Dendritic cell treated with granulocyte-macrophage colony-stimulating factor and Interleukin-4, amounts not matched to agents 40 ng/mL and 50 ng/mL, for 4 days (primary cell): ENCODE results near the gene KLC4.
A peak's percentile ranks its signal among the peaks of the same experiment; 100 is the strongest.
"Not testable (repeated sequence)": the region's sequence is repeated elsewhere in the genome, so short reads cannot be mapped to it uniquely, and the experiment has no call there.

Source experiments
- H3K27ac Mint-ChIP-seq: one replicate; pipeline ENCODE4 v1.8.0; 2022; ENCODE audit warnings: mild to moderate bottlenecking, mixed read lengths
- H3K27me3 Mint-ChIP-seq: one replicate; pipeline ENCODE4 v1.8.0; 2022; ENCODE audit warnings: mild to moderate bottlenecking, mixed read lengths
- H3K36me3 Mint-ChIP-seq: one replicate; pipeline ENCODE4 v1.8.0; 2022; ENCODE audit warnings: low read depth, mixed read lengths
- H3K4me1 Mint-ChIP-seq: one replicate; pipeline ENCODE4 v1.8.0; 2022; ENCODE audit warnings: low read depth, mixed read lengths
- H3K4me3 Mint-ChIP-seq: one replicate; pipeline ENCODE4 v1.8.0; 2022; ENCODE audit warnings: mild to moderate bottlenecking, moderate library complexity, mixed read lengths
- H3K9me3 Mint-ChIP-seq: one replicate; pipeline ENCODE4 v1.8.0; 2022; ENCODE audit warnings: mixed read lengths
- intact Hi-C: fragments of 100-400 bp; cut with micrococcal nuclease; formaldehyde crosslinking; loops from one replicate; pipeline ENCODE4 v1.15.0; 2022

The KLC4 gene

GRCh38 chr6:43021270-43022047 is 38.0 kb upstream of the KLC4 start, which contains the start of gene RRP36:
RRP36 (plus strand) TSS chr6:43021623; CDS start chr6:43021655, 32 bp downstream.
- peaks cover 48% of the 10 kb centered on the region for H3K4me1 Mint-ChIP-seq
- peaks cover 84% of the 10 kb centered on the region for H3K36me3 Mint-ChIP-seq
- intact Hi-C loops: loop anchor here (5.0 kb wide), 1 partner anchor 119 kb away; no protein-coding TSS in a partner anchor
- H3K27ac Mint-ChIP-seq: peak within 1 kb of the TSS; percentile 87
- H3K4me3 Mint-ChIP-seq: peak within 1 kb of the TSS; percentile 97
- no peaks in the 10 kb centered on the region for H3K9me3 Mint-ChIP-seq
- H3K27me3 Mint-ChIP-seq: no peaks in the 10 kb centered on the region

- intact Hi-C loops: loop anchor here (5.0 kb wide), 1 partner anchor 122 kb away; no protein-coding TSS in a partner anchor
- Mint-ChIP-seq H3K4me3 (no peak overlapping the region), H3K27ac (no peak overlapping the region), H3K27me3 (no peaks in the 10 kb centered on the region), H3K4me1 (peaks cover 20% of the 10 kb centered on the region), H3K9me3 (no peaks in the 10 kb centered on the region), H3K36me3 (peaks cover 84% of the 10 kb centered on the region)
These were observed 35.0 kb upstream of the KLC4 start for GRCh38 chr6:43024436-43024835.

- Mint-ChIP-seq H3K27me3 (no peaks in the 10 kb centered on the region), H3K36me3 (peaks cover 87% of the 10 kb centered on the region), H3K27ac (no peak overlapping the region), H3K4me1 (peaks cover 9% of the 10 kb centered on the region), H3K9me3 (no peaks in the 10 kb centered on the region), H3K4me3 (no peak overlapping the region)
- intact Hi-C loops: no loop called here
These were observed 33.1 kb upstream of the KLC4 start for GRCh38 chr6:43026365-43026764.

GRCh38 chr6:43029120-43029519 is 30.3 kb upstream of the KLC4 start:
- Mint-ChIP-seq H3K4me1 (peaks cover 12% of the 10 kb centered on the region), H3K27ac (no peak overlapping the region), H3K27me3 (no peaks in the 10 kb centered on the region), H3K36me3 (peaks cover 100% of the 10 kb centered on the region), H3K9me3 (no peaks in the 10 kb centered on the region), H3K4me3 (no peak overlapping the region)
- intact Hi-C loops: no loop called here

- no peak overlapping the region for H3K4me3 Mint-ChIP-seq
- H3K27me3 Mint-ChIP-seq: no peaks in the 10 kb centered on the region
- no peak overlapping the region for H3K27ac Mint-ChIP-seq
- intact Hi-C loops: no loop called here
- H3K36me3 Mint-ChIP-seq: peaks cover 98% of the 10 kb centered on the region
- H3K9me3 Mint-ChIP-seq: no peaks in the 10 kb centered on the region
- H3K4me1 Mint-ChIP-seq: peaks cover 6% of the 10 kb centered on the region
These were observed 27.1 kb upstream of the KLC4 start for GRCh38 chr6:43032326-43032725.

- Mint-ChIP-seq H3K4me3 (no peak overlapping the region), H3K27me3 (no peaks in the 10 kb centered on the region), H3K9me3 (no peaks in the 10 kb centered on the region), H3K27ac (no peak overlapping the region), H3K36me3 (peaks cover 98% of the 10 kb centered on the region), H3K4me1 (peaks cover 6% of the 10 kb centered on the region)
- intact Hi-C loops: no loop called here
These were observed 25.8 kb upstream of the KLC4 start for GRCh38 chr6:43033496-43034189.

GRCh38 chr6:43034190-43034525 is 25.3 kb upstream of the KLC4 start:
- Mint-ChIP-seq H3K4me1 (peaks cover 6% of the 10 kb centered on the region), H3K9me3 (no peaks in the 10 kb centered on the region), H3K27ac (no peak overlapping the region), H3K36me3 (peaks cover 98% of the 10 kb centered on the region), H3K27me3 (no peaks in the 10 kb centered on the region), H3K4me3 (no peak overlapping the region)
- intact Hi-C loops: no loop called here

- Mint-ChIP-seq H3K4me1 (peaks cover 6% of the 10 kb centered on the region), H3K27ac (no peak overlapping the region), H3K4me3 (no peak overlapping the region), H3K9me3 (no peaks in the 10 kb centered on the region), H3K36me3 (peaks cover 94% of the 10 kb centered on the region), H3K27me3 (no peaks in the 10 kb centered on the region)
- intact Hi-C loops: no loop called here
These were observed 23.8 kb upstream of the KLC4 start for GRCh38 chr6:43035495-43036194.

GRCh38 chr6:43036712-43037111 is 22.7 kb upstream of the KLC4 start:
- Mint-ChIP-seq H3K36me3 (peaks cover 94% of the 10 kb centered on the region), H3K27ac (no peak overlapping the region), H3K27me3 (no peaks in the 10 kb centered on the region), H3K4me3 (no peak overlapping the region), H3K9me3 (no peaks in the 10 kb centered on the region), H3K4me1 (peaks cover 6% of the 10 kb centered on the region)
- intact Hi-C loops: no loop called here

GRCh38 chr6:43037197-43037596 is 22.2 kb upstream of the KLC4 start:
- H3K4me1 Mint-ChIP-seq: peaks cover 6% of the 10 kb centered on the region
- peaks cover 94% of the 10 kb centered on the region for H3K36me3 Mint-ChIP-seq
- intact Hi-C loops: no loop called here
- H3K27ac Mint-ChIP-seq: no peak overlapping the region
- H3K4me3 Mint-ChIP-seq: no peak overlapping the region
- H3K27me3 Mint-ChIP-seq: no peaks in the 10 kb centered on the region
- H3K9me3 Mint-ChIP-seq: no peaks in the 10 kb centered on the region

GRCh38 chr6:43037706-43038105 is 21.7 kb upstream of the KLC4 start:
- intact Hi-C loops: no loop called here
- H3K27me3 Mint-ChIP-seq: no peaks in the 10 kb centered on the region
- H3K27ac Mint-ChIP-seq: no peak overlapping the region
- peaks cover 94% of the 10 kb centered on the region for H3K36me3 Mint-ChIP-seq
- H3K9me3 Mint-ChIP-seq: no peaks in the 10 kb centered on the region
- peaks cover 6% of the 10 kb centered on the region for H3K4me1 Mint-ChIP-seq
- no peak overlapping the region for H3K4me3 Mint-ChIP-seq

- no peaks in the 10 kb centered on the region for H3K27me3 Mint-ChIP-seq
- H3K4me3 Mint-ChIP-seq: no peak overlapping the region
- no peaks in the 10 kb centered on the region for H3K9me3 Mint-ChIP-seq
- intact Hi-C loops: no loop called here
- no peaks in the 10 kb centered on the region for H3K4me1 Mint-ChIP-seq
- H3K36me3 Mint-ChIP-seq: peaks cover 94% of the 10 kb centered on the region
- no peak overlapping the region for H3K27ac Mint-ChIP-seq
These were observed 20.7 kb upstream of the KLC4 start for GRCh38 chr6:43038727-43039126.

- H3K27ac Mint-ChIP-seq: no peak overlapping the region
- H3K27me3 Mint-ChIP-seq: no peaks in the 10 kb centered on the region
- H3K4me1 Mint-ChIP-seq: no peaks in the 10 kb centered on the region
- no peaks in the 10 kb centered on the region for H3K9me3 Mint-ChIP-seq
- peaks cover 93% of the 10 kb centered on the region for H3K36me3 Mint-ChIP-seq
- intact Hi-C loops: no loop called here
- H3K4me3 Mint-ChIP-seq: no peak overlapping the region
These were observed 18.7 kb upstream of the KLC4 start for GRCh38 chr6:43040542-43041257.

- H3K9me3 Mint-ChIP-seq, H3K4me3 Mint-ChIP-seq, H3K4me1 Mint-ChIP-seq, intact Hi-C loops, H3K27ac Mint-ChIP-seq, H3K27me3 Mint-ChIP-seq: not testable (repeated sequence)
- H3K36me3 Mint-ChIP-seq: peaks cover 95% of the 10 kb centered on the region
These were observed 18.0 kb upstream of the KLC4 start for GRCh38 chr6:43041475-43041874.
